ENCODE data around the gene PMEL.

PMEL gene

DNA sequence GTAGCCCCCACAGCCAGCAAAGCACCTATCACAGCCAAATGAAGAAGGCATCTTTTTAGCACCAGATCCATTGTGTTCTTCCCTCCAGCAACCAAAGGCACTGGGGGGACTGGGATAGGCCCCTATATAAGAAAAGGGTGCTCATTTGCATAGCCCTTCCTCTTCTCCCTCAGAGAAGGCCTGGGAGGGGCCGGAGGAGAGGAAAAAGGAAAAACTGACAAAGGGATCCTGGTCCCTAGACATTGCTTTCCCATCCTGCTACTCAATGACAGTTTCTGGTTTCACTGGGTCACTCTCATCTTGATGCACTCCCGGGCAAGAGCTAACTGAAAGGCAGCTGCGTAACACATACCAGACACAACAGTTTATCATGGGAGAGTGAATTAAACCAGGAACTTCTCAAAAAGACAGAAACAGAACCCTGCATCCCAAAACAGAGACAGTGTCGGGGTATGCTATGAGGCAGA is at the start of gene PMEL:
Gene PMEL, minus strand, starts transcription at position 102 of the 467 bp plus-strand sequence. Its CDS starts 31 bp downstream, at position 71.
- Histone ChIP-seq H3K27me3 (ENCODE audit: insufficient read depth, low read length) (no peaks in the 10 kb centered on the region), H2AFZ (ENCODE audit: low read length) (no peak within 1 kb of the TSS), H3K9me2 (ENCODE audit: low read depth, low read length) (no peaks in the 10 kb centered on the region), H3K27ac (ENCODE audit: low read depth, low read length, poor library complexity, severe bottlenecking) (peak within 1 kb of the TSS; percentile 22), H3K4me2 (ENCODE audit: low read length) (peak within 1 kb of the TSS; percentile 69), H3K9ac (ENCODE audit: low read length) (peak within 1 kb of the TSS; percentile 88), H3K79me2 (ENCODE audit: insufficient read depth, low read length) (peaks cover 9% of the 10 kb centered on the region; the same call in 1 of the 2 replicates), H3K4me3 (ENCODE audit: low read depth, low read length, poor library complexity, severe bottlenecking) (peak within 1 kb of the TSS; percentile 89), H3F3A (ENCODE audit: insufficient read depth, low read length) (no peaks in the 10 kb centered on the region), H4K20me1 (ENCODE audit: insufficient read depth, low read length) (no peaks in the 10 kb centered on the region), H3K9me3 (ENCODE audit: low read length) (no peaks in the 10 kb centered on the region), H3K36me3 (ENCODE audit: insufficient read depth, low read length) (peaks cover 14% of the 10 kb centered on the region; the same call in 1 of the 2 replicates), H3K4me1 (ENCODE audit: insufficient read depth, low read length, severe bottlenecking) (peaks cover 24% of the 10 kb centered on the region)
- TF ChIP-seq, protein P1, sequence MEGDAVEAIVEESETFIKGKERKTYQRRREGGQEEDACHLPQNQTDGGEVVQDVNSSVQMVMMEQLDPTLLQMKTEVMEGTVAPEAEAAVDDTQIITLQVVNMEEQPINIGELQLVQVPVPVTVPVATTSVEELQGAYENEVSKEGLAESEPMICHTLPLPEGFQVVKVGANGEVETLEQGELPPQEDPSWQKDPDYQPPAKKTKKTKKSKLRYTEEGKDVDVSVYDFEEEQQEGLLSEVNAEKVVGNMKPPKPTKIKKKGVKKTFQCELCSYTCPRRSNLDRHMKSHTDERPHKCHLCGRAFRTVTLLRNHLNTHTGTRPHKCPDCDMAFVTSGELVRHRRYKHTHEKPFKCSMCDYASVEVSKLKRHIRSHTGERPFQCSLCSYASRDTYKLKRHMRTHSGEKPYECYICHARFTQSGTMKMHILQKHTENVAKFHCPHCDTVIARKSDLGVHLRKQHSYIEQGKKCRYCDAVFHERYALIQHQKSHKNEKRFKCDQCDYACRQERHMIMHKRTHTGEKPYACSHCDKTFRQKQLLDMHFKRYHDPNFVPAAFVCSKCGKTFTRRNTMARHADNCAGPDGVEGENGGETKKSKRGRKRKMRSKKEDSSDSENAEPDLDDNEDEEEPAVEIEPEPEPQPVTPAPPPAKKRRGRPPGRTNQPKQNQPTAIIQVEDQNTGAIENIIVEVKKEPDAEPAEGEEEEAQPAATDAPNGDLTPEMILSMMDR (IDR thresholded peaks at IDR 0.05; ENCODE audit: low read length), result no peak
- no peak for TF ChIP-seq EZH2 (IDR thresholded peaks at IDR 0.05; ENCODE audit: borderline replicate concordance, low read length)

DNA sequence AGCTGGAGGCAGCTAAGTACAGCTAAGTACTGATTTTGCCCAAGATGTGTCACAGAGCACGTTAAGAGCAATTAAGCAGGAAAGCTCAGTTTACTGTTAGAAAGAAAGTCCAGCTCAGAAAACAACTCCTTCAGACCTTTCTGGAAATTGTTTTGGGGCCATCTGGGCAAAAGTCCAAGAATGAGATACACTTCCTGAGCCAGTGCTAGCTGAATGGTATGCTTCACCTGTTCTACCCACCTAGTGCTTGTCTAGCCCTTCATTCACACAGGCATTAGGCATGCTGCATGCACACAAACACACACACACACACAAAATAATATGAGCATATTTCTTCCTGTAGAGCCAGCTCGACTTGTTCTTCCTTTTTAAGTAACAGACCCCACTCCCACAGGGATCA is 48.4 kb upstream of the PMEL start:
- TF ChIP-seq, protein P1 (IDR thresholded peaks at IDR 0.05; ENCODE audit: low read length), result no peak
- no peak for TF ChIP-seq EZH2 (IDR thresholded peaks at IDR 0.05; ENCODE audit: borderline replicate concordance, low read length)

DNA sequence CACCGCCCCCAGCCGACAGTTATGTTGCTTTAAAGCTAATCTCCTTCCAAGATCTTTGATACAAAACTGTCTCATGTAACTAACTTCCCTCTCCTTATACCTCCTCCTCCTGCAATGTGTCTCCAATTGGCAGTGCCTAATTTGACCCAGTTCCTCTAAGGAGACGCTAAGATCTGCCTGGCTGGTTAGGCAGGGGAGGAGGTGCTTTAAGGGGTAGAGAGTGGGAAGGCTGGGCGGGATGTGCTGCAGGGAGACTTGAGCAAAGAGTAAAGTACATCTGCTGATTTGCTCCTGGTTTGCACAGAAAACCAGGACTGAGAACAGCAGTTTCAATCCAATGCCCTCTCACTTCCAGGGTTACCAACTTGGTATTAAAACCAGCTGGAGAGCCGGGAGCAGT is 47.6 kb upstream of the PMEL start:
- no peak overlapping the region for H3K9ac ChIP-seq (ENCODE audit: low read length)
- peaks cover 8% of the 10 kb centered on the region for H3K4me1 ChIP-seq (ENCODE audit: insufficient read depth, low read length, severe bottlenecking)
- H3K4me3 ChIP-seq (ENCODE audit: low read depth, low read length, poor library complexity, severe bottlenecking), result no peak overlapping the region
- H3K27ac ChIP-seq (ENCODE audit: low read depth, low read length, poor library complexity, severe bottlenecking), result no peak overlapping the region
- H3K9me2 ChIP-seq (ENCODE audit: low read depth, low read length), result no peaks in the 10 kb centered on the region
- H3F3A ChIP-seq (ENCODE audit: insufficient read depth, low read length), result no peaks in the 10 kb centered on the region
- no peak overlapping the region for H3K4me2 ChIP-seq (ENCODE audit: low read length)
- TF ChIP-seq, protein P1 (IDR thresholded peaks at IDR 0.05; ENCODE audit: low read length), result no peak
- TF ChIP-seq EZH2 (IDR thresholded peaks at IDR 0.05; ENCODE audit: borderline replicate concordance, low read length), result no peak
- H4K20me1 ChIP-seq (ENCODE audit: insufficient read depth, low read length), result no peaks in the 10 kb centered on the region
- H3K9me3 ChIP-seq (ENCODE audit: low read length), result no peaks in the 10 kb centered on the region
- no peaks in the 10 kb centered on the region for H3K27me3 ChIP-seq (ENCODE audit: insufficient read depth, low read length)
- no peaks in the 10 kb centered on the region for H3K79me2 ChIP-seq (ENCODE audit: insufficient read depth, low read length)
- no peaks in the 10 kb centered on the region for H3K36me3 ChIP-seq (ENCODE audit: insufficient read depth, low read length)
- no peak overlapping the region for H2AFZ ChIP-seq (ENCODE audit: low read length)

More for the DNA sequence above, 48.4 kb upstream of the PMEL start:
- Histone ChIP-seq H3K4me2 (ENCODE audit: low read length) (no peak overlapping the region), H3K36me3 (ENCODE audit: insufficient read depth, low read length) (no peaks in the 10 kb centered on the region), H3K4me1 (ENCODE audit: insufficient read depth, low read length, severe bottlenecking) (peaks cover 8% of the 10 kb centered on the region), H3K9me2 (ENCODE audit: low read depth, low read length) (no peaks in the 10 kb centered on the region), H3K27ac (ENCODE audit: low read depth, low read length, poor library complexity, severe bottlenecking) (no peak overlapping the region), H3F3A (ENCODE audit: insufficient read depth, low read length) (no peaks in the 10 kb centered on the region), H3K79me2 (ENCODE audit: insufficient read depth, low read length) (no peaks in the 10 kb centered on the region), H4K20me1 (ENCODE audit: insufficient read depth, low read length) (no peaks in the 10 kb centered on the region), H3K27me3 (ENCODE audit: insufficient read depth, low read length) (no peaks in the 10 kb centered on the region), H3K4me3 (ENCODE audit: low read depth, low read length, poor library complexity, severe bottlenecking) (no peak overlapping the region), H2AFZ (ENCODE audit: low read length) (no peak overlapping the region), H3K9me3 (ENCODE audit: low read length) (no peaks in the 10 kb centered on the region), H3K9ac (ENCODE audit: low read length) (no peak overlapping the region)

Measured in OCI-LY1 (cell line).